ENCODE data around the gene GDPD3. TPM values are rescaled to one million over a fixed set of nuclear protein-coding genes. Genes with fewer than 3 reads are reported as not detected.
A peak's percentile ranks its signal among the peaks of the same experiment; 100 is the strongest.

The GDPD3 gene
- total and polyA plus RNA-seq, 2 of the 13 experiments (the other 11 are each of a cell fraction or from before 2014, with no cell fraction given) = 18.7 to 20.6 TPM

DNA sequence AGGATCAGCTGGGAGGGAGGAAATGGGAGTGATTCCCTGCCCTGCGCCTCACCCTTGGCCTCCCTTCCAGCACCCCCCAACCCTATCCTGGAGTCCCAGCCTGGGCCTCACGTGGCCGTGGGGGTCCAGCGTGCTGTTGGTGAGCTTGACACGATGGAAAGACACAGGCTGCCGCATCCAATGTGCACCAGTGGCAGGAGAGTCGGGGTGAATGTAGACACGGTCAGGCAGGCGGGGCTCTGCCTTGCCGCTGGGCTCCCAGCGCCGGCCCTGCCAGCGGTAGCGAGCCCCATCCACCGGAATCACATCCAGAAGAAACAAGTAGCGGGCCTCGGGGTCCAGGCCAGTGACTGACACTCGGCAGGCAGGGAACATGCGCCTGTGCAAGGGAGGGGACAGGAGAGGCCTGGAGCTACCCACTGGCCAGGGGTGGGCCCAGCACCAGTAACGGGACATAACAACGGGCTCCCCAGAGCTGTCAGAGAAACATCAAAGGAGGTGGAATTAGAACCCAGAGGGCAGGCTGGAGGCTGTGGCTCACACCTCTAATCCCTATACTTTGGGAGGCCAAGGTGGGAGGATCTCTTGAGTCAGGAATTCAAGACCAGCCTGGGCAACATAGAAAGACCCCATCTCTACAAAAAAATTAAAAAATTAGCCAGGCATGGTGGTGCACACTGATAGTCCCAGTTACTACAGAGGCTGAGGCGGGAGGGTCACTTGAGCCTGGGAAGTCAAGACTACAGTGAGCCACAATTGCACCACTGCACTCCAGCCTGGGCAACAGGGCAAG, 24.3 kb downstream of the GDPD3 start (continued):
- TF ChIP-seq, protein P1, sequence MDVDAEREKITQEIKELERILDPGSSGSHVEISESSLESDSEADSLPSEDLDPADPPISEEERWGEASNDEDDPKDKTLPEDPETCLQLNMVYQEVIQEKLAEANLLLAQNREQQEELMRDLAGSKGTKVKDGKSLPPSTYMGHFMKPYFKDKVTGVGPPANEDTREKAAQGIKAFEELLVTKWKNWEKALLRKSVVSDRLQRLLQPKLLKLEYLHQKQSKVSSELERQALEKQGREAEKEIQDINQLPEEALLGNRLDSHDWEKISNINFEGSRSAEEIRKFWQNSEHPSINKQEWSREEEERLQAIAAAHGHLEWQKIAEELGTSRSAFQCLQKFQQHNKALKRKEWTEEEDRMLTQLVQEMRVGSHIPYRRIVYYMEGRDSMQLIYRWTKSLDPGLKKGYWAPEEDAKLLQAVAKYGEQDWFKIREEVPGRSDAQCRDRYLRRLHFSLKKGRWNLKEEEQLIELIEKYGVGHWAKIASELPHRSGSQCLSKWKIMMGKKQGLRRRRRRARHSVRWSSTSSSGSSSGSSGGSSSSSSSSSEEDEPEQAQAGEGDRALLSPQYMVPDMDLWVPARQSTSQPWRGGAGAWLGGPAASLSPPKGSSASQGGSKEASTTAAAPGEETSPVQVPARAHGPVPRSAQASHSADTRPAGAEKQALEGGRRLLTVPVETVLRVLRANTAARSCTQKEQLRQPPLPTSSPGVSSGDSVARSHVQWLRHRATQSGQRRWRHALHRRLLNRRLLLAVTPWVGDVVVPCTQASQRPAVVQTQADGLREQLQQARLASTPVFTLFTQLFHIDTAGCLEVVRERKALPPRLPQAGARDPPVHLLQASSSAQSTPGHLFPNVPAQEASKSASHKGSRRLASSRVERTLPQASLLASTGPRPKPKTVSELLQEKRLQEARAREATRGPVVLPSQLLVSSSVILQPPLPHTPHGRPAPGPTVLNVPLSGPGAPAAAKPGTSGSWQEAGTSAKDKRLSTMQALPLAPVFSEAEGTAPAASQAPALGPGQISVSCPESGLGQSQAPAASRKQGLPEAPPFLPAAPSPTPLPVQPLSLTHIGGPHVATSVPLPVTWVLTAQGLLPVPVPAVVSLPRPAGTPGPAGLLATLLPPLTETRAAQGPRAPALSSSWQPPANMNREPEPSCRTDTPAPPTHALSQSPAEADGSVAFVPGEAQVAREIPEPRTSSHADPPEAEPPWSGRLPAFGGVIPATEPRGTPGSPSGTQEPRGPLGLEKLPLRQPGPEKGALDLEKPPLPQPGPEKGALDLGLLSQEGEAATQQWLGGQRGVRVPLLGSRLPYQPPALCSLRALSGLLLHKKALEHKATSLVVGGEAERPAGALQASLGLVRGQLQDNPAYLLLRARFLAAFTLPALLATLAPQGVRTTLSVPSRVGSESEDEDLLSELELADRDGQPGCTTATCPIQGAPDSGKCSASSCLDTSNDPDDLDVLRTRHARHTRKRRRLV (CRISPR knock-in tag; IDR thresholded peaks at IDR 0.05) = no peak
- TF ChIP-seq CSRNP2 (CRISPR knock-in tag; conservative IDR thresholded peaks at IDR 0.05; ENCODE audit: low read depth) (no peak), ZBTB1 (CRISPR knock-in tag; IDR thresholded peaks at IDR 0.05; ENCODE audit: borderline replicate concordance) (no peak), SATB2 (CRISPR knock-in tag; IDR thresholded peaks at IDR 0.05) (no peak), SMARCC2 (IDR thresholded peaks at IDR 0.05) (no peak), FOXP1 (IDR thresholded peaks at IDR 0.05) (no peak), FOXP1 (CRISPR knock-in tag; IDR thresholded peaks at IDR 0.05) (no peak), ZNF549 (CRISPR knock-in tag; IDR thresholded peaks at IDR 0.05) (no peak), ZSCAN9 (CRISPR knock-in tag; IDR thresholded peaks at IDR 0.05; ENCODE audit: borderline replicate concordance) (no peak), PCBP2 (optimal IDR thresholded peaks at IDR 0.05; ENCODE audit: low read depth, low read length, poor library complexity, severe bottlenecking) (no peak), MIXL1 (CRISPR knock-in tag; IDR thresholded peaks at IDR 0.05) (no peak), ZNF333 (CRISPR knock-in tag; IDR thresholded peaks at IDR 0.05; ENCODE audit: borderline replicate concordance) (no peak), FOXC1 (CRISPR knock-in tag; IDR thresholded peaks at IDR 0.05; ENCODE audit: borderline replicate concordance) (no peak), ZNF550 (CRISPR knock-in tag; IDR thresholded peaks at IDR 0.05; ENCODE audit: borderline replicate concordance) (no peak), MEIS1 (CRISPR knock-in tag; IDR thresholded peaks at IDR 0.05; ENCODE audit: borderline replicate concordance) (no peak), MAFK (conservative IDR thresholded peaks at IDR 0.05 in 1 of 2, IDR thresholded peaks at IDR 0.05 in 1 of 2; ENCODE audit: low read length in 2 of 2) (no peak), ZNF709 (CRISPR knock-in tag; IDR thresholded peaks at IDR 0.05) (0 out of 2 replicates have a peak, but pooled peaks have one; percentile 60), RARG (CRISPR knock-in tag; IDR thresholded peaks at IDR 0.05; ENCODE audit: low read depth) (no peak)
- TF ChIP-seq, protein P2, sequence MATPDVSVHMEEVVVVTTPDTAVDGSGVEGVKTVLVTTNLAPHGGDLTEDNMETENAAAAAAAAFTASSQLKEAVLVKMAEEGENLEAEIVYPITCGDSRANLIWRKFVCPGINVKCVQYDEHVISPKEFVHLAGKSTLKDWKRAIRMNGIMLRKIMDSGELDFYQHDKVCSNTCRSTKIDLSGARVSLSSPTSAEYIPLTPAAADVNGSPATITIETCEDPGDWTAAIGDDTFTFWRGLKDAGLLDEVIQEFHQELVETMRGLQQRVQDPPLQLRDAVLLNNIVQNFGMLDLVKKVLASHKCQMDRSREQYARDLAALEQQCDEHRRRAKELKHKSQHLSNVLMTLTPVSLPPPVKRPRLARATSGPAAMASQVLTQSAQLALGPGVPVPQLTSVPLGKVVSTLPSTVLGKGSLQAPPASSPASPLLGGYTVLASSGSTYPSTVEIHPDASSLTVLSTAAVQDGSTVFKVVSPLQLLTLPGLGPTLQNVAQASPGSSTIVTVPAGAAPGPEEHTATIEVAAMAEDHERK (CRISPR knock-in tag; IDR thresholded peaks at IDR 0.05; ENCODE audit: low read depth) = no peak

Data from HepG2 (cell line).